Memory B cell (primary cell): ENCODE data around the gene LATS1.
"Not testable (repeated sequence)": the region's sequence is repeated elsewhere in the genome, so short reads cannot be mapped to it uniquely, and the experiment has no call there.

ENCODE experiments used
- ATAC-seq: fragments of 150-1000 bp; cut with Tn5 transposase; 2 replicates; pipeline ENCODE4 v1.10.0; 2021; ENCODE audit warnings: low read depth, mild to moderate bottlenecking, moderate library complexity
- DNase-seq, 2 donors: peaks; one replicate each; pipeline ENCODE4 v3.0.0; 2022; ENCODE audit warnings: low spot score in 2 of 2
- H3K27ac Mint-ChIP-seq: one replicate; pipeline ENCODE4 v1.8.0; 2022; ENCODE audit warnings: mild to moderate bottlenecking, moderate library complexity, mixed read lengths
- H3K27me3 Mint-ChIP-seq: one replicate; pipeline ENCODE4 v1.8.0; 2022; ENCODE audit warnings: mixed read lengths
- H3K36me3 Mint-ChIP-seq: one replicate; pipeline ENCODE4 v1.8.0; 2022; ENCODE audit warnings: mild to moderate bottlenecking, mixed read lengths
- H3K4me1 Mint-ChIP-seq: one replicate; pipeline ENCODE4 v1.8.0; 2022; ENCODE audit warnings: mixed read lengths
- H3K4me3 Mint-ChIP-seq: one replicate; pipeline ENCODE4 v1.8.0; 2022; ENCODE audit warnings: mild to moderate bottlenecking, moderate library complexity, mixed read lengths
- H3K9me3 Mint-ChIP-seq: one replicate; pipeline ENCODE4 v1.8.0; 2022; ENCODE audit warnings: mixed read lengths

The LATS1 gene

DNA sequence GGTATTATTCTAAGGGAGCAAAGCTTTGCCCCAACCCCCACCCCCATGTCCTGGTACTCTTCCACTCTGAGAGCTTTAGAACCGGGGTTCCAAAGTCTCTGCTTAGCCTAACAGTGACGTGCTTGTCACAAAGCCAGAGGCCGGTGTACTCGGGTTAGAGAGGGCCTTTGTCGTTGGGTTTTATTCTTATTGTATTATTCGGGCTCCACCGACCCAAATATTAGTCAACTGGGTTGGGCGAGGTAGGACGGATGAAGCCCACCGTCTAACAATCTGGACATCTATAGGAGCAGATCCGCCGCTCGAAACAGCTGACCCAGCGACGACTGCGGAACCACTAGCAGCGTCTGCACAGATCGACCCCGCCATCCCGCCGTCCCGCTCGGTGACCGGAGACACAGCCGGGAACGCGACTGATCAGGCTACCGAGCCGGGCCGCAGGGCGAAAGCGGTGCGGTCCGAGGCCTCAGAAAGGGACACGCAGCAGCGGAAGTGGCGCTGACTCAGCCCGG, 31.2 kb upstream of the LATS1 start:
- not testable (repeated sequence) for H3K27me3 Mint-ChIP-seq, H3K36me3 Mint-ChIP-seq, H3K9me3 Mint-ChIP-seq, DNase-seq
- ATAC-seq, result peak; percentile 28
- Mint-ChIP-seq H3K27ac (peak overlapping the region; percentile 73), H3K4me3 (peak overlapping the region; percentile 88), H3K4me1 (peaks cover 15% of the 10 kb centered on the region)

GRCh38 chr6:149746147-149746946, 28.4 kb upstream of the LATS1 start, which contains the start of gene NUP43:
TSS of gene NUP43 (minus strand) at chr6:149746529. CDS start at chr6:149746495, 34 bp downstream.
- H3K27ac Mint-ChIP-seq, result peak within 1 kb of the TSS; percentile 78
- ATAC-seq (peak; percentile 66), DNase-seq (peak; percentile 86 to 89)
- H3K36me3 Mint-ChIP-seq, result peaks cover 4% of the 10 kb centered on the region
- H3K4me3 Mint-ChIP-seq, result peak within 1 kb of the TSS; percentile 98
- H3K4me1 Mint-ChIP-seq, result peaks cover 15% of the 10 kb centered on the region
- H3K27me3 Mint-ChIP-seq, result no peaks in the 10 kb centered on the region
- no peaks in the 10 kb centered on the region for H3K9me3 Mint-ChIP-seq

GRCh38 chr6:149745252-149745651, 27.4 kb upstream of the LATS1 start:
- Mint-ChIP-seq H3K4me3 (peak overlapping the region; percentile 98), H3K27ac (peak overlapping the region; percentile 78), H3K4me1 (peaks cover 10% of the 10 kb centered on the region)
- not testable (repeated sequence) for H3K27me3 Mint-ChIP-seq, H3K36me3 Mint-ChIP-seq, DNase-seq, ATAC-seq, H3K9me3 Mint-ChIP-seq

GRCh38 chr6:149734915-149735314, 17.0 kb upstream of the LATS1 start:
- ATAC-seq (no peak), DNase-seq (no peak)
- Mint-ChIP-seq H3K4me3 (no peak overlapping the region), H3K9me3 (no peaks in the 10 kb centered on the region), H3K27me3 (no peaks in the 10 kb centered on the region), H3K4me1 (no peaks in the 10 kb centered on the region), H3K27ac (no peak overlapping the region), H3K36me3 (peaks cover 11% of the 10 kb centered on the region)

GRCh38 chr6:149733089-149733720, 15.3 kb upstream of the LATS1 start:
- H3K4me1 Mint-ChIP-seq, result peaks cover 6% of the 10 kb centered on the region
- H3K9me3 Mint-ChIP-seq, result no peaks in the 10 kb centered on the region
- H3K4me3 Mint-ChIP-seq, result no peak overlapping the region
- ATAC-seq (no peak), DNase-seq (no peak)
- peaks cover 10% of the 10 kb centered on the region for H3K36me3 Mint-ChIP-seq
- no peaks in the 10 kb centered on the region for H3K27me3 Mint-ChIP-seq
- no peak overlapping the region for H3K27ac Mint-ChIP-seq

GRCh38 chr6:149729824-149730223, 11.9 kb upstream of the LATS1 start:
- peaks cover 6% of the 10 kb centered on the region for H3K4me1 Mint-ChIP-seq
- H3K9me3 Mint-ChIP-seq, result no peaks in the 10 kb centered on the region
- ATAC-seq, result no peak
- no peak overlapping the region for H3K4me3 Mint-ChIP-seq
- no peak for DNase-seq
- H3K36me3 Mint-ChIP-seq, result peaks cover 13% of the 10 kb centered on the region
- H3K27ac Mint-ChIP-seq, result no peak overlapping the region
- no peaks in the 10 kb centered on the region for H3K27me3 Mint-ChIP-seq

DNA sequence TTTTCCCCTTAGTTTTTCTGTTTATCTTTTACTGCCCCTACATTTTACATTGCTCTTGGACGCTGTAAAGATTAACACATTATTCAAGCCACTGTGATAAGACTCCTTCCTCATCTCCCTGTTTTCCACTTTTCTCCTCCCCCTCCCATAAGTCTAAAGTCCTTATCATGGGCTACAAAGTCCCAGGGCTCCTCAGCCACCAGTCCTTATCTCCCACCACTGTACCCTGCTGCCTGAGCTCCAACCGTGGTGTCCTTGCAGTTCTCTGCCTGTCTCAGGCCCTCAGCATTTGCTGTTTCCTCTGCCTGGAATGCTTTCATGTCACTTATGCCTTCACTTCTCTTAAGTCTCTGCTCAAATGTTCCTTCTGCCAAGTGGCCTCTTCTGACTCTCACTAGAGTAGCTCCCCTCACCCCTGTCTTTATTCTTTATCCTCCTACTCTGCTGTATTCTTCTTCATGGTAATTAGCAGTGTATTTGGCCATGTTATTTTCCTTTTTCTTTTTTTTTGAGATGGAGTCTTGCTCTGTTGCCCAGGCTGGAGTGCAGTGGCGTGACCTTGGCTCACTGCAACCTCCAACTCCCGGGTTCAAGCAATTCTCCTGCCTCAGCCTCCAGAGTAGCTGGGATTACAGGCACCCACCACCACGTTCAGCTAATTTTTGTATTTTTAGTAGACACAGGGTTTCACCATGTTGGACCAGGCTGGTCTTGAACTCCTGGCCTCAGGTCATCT, 10.8 kb upstream of the LATS1 start:
- Mint-ChIP-seq H3K4me3 (no peak overlapping the region), H3K9me3 (no peaks in the 10 kb centered on the region), H3K27ac (peak overlapping the region; percentile 15), H3K36me3 (peaks cover 14% of the 10 kb centered on the region), H3K27me3 (no peaks in the 10 kb centered on the region), H3K4me1 (peaks cover 7% of the 10 kb centered on the region)
- no peak for DNase-seq
- no peak for ATAC-seq

- Mint-ChIP-seq H3K27me3 (no peaks in the 10 kb centered on the region), H3K4me3 (no peak overlapping the region), H3K27ac (peak overlapping the region; percentile 15), H3K36me3 (peaks cover 12% of the 10 kb centered on the region), H3K4me1 (peaks cover 7% of the 10 kb centered on the region), H3K9me3 (no peaks in the 10 kb centered on the region)
- DNase-seq (no peak), ATAC-seq (no peak)
Measured at GRCh38 chr6:149727793-149728498, 10.0 kb upstream of the LATS1 start.

DNA sequence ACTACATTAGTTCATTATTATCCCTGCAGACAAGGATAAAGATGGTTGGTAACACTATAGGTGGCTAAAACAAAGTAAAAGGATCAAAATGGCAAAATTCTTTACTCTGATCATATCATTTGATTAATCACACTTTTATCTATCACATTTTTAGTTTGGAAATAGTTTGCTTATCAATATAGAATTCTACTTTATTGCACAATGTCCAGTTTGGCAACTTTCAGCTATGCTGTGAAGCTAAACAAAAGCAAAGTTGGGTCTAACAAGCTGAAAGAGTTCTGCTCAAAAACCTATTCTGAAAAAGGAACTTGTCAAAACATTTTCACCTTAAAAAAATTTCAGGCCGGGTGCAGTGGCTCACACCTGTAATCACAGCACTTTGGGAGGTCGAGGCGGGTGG, 7.9 kb upstream of the LATS1 start:
- Mint-ChIP-seq H3K36me3 (peaks cover 12% of the 10 kb centered on the region), H3K27ac (no peak overlapping the region), H3K9me3 (no peaks in the 10 kb centered on the region), H3K4me1 (peaks cover 7% of the 10 kb centered on the region), H3K4me3 (no peak overlapping the region), H3K27me3 (no peaks in the 10 kb centered on the region)
- no peak for ATAC-seq
- no peak for DNase-seq

DNA sequence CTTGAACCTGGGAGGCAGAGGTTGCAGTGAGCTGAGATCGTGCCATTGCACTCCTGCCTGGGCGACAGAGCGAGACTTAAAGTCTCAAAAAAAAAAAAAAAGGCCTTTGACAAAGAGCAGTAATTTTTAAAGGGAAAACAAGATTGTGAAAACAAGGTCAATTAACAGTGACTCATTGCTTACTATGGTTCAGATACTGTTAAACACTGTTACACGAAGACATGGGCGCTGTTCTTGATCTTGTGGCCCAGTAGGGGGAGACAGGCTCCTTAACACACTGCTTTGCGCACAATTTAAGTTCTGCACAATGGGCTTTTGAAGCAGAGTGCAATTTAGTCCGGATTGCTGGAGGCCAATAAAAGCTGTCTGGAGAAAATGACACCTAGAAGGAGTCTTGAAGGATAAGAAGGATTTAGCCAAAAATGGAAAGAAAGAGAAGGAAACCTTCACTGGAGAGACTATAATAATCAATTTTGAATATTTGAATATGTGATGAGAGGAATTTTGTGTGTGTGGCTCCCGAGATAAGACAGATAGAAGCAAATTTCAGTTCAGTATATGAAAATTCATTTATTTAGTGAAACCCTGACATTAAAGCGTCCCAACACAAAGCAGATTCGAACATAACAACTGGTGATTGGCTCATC, 6.0 kb upstream of the LATS1 start:
- peak; percentile 82 for ATAC-seq
- peak in 1 of 2 donors; percentile 23 for DNase-seq
- Mint-ChIP-seq H3K4me1 (peaks cover 7% of the 10 kb centered on the region), H3K4me3 (no peak overlapping the region), H3K27me3 (no peaks in the 10 kb centered on the region), H3K9me3 (no peaks in the 10 kb centered on the region), H3K27ac (no peak overlapping the region), H3K36me3 (peaks cover 12% of the 10 kb centered on the region)

- Mint-ChIP-seq H3K27ac (no peak overlapping the region), H3K36me3 (peaks cover 7% of the 10 kb centered on the region), H3K4me3 (no peak overlapping the region), H3K27me3 (no peaks in the 10 kb centered on the region), H3K9me3 (no peaks in the 10 kb centered on the region), H3K4me1 (peaks cover 4% of the 10 kb centered on the region)
- ATAC-seq (no peak), DNase-seq (no peak)
Measured at GRCh38 chr6:149723262-149723661, 5.4 kb upstream of the LATS1 start.

DNA sequence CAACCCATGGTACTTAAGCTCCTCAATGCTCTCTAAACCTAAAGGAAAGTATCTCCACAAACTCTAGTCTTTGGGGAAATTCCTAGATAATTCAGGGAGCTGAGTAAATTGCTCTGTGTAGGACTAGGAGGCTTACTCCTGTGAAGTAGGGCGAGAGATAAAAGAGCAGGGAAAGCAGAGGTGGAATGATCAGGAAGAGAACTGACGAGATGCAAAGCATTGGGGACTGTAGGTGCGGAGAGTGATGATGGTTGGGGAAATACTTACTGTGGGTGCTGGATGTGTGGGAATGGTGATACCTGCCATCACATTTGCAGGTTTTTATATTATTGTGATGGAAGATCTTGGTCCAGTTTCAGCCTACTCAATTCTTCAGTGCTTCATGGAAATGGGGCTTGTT, 1.6 kb upstream of the LATS1 start:
- Mint-ChIP-seq H3K36me3 (peaks cover 2% of the 10 kb centered on the region), H3K4me3 (peak overlapping the region; percentile 18), H3K27ac (no peak overlapping the region), H3K27me3 (no peaks in the 10 kb centered on the region), H3K4me1 (peaks cover 12% of the 10 kb centered on the region), H3K9me3 (no peaks in the 10 kb centered on the region)
- ATAC-seq, result no peak
- DNase-seq, result no peak

GRCh38 chr6:149717255-149717587, 680 bp downstream of the LATS1 start:
- Mint-ChIP-seq H3K4me1 (peaks cover 10% of the 10 kb centered on the region), H3K4me3 (peak overlapping the region; percentile 96), H3K27me3 (no peaks in the 10 kb centered on the region), H3K27ac (peak overlapping the region; percentile 95), H3K9me3 (no peaks in the 10 kb centered on the region), H3K36me3 (peaks cover 2% of the 10 kb centered on the region)
- no peak for ATAC-seq
- no peak for DNase-seq
